Right hindlimb (tissue), 1 donor: ENCODE results near the gene TMEM158.

ENCODE experiments used
- DNase-seq: peaks from one replicate; pipeline ENCODE4 v3.0.0-alpha.2; 2018

TMEM158 gene

DNA sequence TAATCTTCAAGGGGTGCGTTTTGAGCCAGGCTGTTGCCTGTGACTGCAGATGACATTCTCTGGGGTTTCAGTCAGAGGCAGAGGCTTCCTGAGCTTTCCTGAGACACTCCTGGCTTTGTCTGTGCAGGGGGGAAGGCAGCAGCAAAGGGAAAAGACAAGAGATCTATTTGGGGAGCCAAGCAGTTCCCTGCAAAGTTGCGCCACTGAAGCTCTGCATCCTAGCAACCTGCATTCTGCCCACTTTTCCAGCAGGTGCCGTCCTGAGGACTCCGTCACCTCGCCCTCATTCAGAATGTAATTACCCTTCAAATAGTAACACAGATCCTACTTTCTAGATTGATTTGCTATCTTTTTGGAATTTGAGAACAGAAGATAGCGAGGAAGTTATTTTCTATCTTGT lies 1.9 kb upstream of the TMEM158 start:
- DNase-seq: no peak

DNA sequence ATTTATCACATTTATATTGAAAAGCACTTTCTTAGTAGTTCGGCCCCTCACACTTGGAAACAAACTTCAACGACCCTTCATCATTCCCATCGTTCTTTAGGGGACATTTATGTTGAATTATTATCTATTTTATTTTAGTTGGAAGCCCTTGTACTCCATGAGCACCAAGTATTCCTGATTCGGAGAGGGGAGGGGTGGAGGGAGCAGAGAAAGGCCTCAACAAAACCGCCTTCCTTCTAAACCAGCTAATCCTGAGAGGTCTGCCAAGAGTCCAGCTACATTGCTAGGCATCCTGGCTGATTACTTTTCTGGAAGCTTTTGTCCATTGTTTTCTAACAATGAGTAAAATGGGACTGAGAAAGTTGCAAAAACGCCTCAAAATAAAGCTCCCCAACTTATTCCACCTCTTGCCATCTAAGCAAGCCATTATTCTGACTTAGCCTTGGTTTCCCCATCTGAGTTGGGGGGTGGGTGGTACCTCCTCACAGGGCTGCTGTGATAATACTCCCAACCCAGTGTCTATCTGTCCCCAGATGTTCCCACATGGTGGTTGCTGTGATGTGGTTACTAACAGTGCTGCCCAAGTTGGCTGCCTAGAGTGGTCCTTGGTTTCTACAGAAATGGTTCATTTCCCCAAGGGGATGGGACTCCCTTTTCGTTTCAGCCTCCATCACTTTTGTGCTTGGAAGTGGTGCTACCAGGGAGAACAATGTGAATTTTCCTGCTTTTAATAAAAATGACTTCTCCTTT lies 1.2 kb upstream of the TMEM158 start:
- no peak for DNase-seq

DNA sequence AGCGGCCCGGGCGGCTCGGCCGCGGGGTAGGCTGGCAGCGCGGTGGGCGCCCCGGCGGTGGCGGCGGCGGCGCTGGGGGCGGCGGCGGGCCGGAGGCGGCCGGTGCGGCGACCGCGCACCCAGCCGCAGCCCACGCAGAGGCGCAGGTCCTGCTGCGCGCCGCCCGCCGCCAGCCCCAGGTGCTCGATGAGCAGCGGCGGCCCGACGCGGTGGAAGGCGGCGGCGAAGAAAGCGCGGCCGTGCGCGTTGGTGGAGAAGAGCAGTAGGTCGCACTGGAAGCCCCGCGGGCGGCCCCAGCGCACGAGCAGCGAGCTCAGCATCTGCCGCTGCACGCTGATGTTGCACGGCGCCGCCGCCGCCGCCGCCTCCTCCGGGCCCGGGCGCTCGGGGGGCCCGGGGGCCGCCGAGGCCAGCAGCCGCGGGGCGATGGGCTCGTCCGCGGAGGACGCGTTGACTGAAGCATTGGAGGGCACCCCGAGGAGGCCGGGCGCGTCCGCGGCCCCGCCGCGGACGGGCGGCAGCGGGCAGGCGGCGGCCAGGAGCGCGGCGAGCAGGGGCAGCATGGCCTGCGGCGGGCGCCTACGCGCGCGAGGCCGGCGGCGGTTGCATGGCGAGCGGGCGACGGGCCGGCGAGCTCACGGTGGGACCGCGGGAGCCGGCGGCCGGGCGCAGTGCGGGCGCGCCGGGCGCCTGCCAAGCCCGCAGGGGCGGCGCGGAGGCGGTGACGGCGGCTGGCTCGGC lies 452 bp downstream of the TMEM158 start:
- DNase-seq: peak; percentile 46

DNA sequence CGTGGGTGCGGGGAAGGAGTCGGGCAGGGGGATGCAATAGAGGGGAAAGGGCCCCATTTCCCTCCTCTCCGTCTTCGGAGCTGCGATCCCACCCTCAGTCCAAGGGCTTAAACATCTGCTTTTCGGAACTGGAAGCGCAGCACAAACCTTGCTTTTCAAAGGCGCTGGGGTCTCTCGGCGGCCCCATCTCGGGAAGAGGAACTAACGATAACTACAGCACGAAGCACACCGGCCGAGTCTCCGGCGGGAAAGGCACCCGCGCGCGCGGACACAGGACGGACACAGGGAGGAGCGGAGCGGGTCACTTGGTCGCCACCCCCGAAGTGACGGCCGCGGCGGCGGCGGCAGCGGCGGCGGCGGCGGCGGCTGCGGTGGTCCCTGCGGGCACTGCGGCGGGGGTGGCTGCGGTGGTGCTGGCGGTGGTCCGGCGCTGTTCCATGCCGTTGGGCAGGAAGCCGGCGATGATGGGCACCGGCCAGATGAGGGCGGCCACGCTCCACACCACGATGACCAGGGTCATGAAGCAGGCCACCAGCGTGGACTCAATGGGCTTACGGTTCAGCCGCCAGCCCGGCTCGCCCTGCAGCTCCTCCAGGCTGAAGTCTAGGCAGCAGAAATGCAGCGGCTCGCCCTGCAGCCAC lies 1.1 kb downstream of the TMEM158 start:
- DNase-seq: peak; percentile 79

GRCh38 chr3:45223889-45224727 lies 2.0 kb downstream of the TMEM158 start:
- no peak for DNase-seq

DNA sequence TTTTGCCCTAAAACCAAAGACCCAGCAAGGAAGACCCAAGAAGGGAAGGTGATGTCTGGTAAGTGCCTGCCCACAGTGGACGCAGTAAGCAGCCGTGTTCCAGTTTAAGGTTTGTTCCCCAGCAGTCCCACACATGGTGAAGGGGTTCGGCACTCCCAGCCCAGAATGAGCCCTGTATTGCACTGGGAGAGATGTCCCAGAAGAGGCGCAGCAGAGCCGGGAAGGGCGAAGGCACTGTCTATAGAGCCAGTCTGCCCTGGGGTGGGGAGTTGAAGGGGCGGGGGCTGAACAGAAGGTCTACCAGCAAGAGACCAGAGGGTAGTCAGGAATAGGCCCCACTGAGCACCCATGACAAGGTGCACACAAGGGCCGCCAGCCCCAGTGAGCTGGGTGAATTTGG lies 6.4 kb downstream of the TMEM158 start:
- no peak for DNase-seq

DNA sequence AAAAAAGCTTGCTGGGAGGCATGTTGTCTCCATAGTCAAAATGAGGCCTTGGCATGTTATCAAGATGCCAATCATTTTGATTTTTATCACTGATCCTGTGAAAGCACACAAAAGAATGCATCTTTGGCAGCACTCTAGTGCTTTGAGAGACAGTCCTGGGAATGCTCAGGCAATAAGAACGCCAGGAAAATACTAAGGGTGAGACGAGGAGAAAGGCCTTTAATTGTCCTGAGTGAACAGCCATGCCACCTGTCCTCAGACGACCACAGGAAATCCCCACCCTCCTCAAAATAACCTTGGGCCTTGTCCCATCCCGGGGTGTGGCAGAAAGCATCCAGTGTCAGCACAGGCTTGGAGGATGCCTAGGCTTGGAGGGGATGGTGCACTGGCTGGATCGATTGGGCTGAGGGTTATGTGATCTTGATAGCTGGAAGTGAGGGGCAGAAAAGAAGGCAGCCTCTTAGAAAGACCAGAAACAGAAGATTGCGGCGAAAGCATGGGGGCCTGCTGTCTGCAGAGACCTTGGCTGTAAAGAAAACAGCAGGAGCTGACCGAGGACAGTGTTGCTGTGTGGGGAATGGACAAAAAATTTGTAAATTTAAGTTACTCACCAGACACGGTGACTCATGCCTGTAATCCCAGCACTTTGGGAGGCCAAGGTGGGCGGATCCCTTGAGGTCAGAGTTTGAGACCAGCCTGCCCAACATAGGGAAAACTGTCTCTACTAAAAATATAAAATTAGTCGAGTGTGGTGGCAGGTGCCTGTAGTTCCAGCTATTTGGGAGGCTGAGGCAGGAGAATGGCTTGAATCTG lies 7.3 kb downstream of the TMEM158 start:
- no peak for DNase-seq

DNA sequence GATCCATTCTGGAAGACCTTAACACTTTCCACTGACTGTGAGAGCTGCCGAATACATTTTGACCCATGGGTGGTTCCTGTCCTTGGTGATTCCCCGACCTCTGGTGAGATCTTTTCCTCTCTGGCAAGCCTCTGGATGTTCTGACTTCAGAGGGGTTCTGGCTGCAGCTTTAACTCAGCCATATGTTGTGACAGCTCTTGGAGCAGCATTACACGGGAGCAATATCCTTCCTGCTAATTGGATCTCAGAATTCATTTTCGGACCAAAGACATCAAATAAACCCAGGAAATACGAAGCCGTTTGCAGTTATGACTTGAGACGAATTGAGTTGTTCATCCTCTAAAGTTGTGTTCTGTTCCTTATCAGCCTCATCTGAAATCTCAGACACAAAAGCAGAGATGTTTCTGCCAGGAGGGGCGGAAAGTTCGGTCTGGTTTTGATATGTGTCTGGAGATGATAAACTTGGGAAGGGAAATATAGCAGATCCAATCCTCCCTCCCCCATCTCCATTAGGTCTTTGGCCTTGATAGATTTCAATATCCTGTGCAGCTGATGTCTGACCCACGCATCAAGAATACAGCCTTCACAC lies 10.0 kb downstream of the TMEM158 start:
- DNase-seq: no peak

- no peak for DNase-seq
These were observed 10.6 kb downstream of the TMEM158 start for GRCh38 chr3:45215466-45215865.

DNA sequence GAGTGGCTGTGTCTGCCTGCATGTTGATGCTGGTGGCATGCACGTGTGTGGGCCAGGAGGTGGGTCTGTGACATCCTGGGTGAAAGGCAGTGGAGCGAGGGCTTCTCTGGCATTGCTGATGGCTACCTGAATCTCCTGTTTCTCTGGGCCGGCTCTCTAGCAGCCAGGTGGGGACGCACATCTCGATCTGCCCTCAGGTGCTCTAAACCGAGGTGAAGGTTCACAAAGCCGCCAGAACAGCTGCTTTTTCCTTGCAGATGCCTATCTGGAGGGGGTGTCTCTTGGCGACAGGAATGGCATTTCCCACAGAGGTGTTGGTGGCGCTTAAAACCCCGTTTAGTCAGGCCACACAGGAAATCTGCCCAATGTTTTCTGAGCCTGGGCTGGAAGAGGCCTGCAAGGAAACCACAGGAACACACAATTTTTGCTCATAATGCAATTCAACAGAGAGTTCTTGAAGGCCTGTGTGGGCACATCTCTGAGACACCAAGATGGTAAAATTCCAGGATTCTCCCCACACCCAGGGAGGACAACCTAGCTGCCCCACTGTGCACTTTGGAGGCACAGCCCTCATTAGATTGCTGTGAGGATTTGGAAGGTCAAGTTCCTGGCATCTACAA lies 11.9 kb downstream of the TMEM158 start:
- no peak for DNase-seq

DNA sequence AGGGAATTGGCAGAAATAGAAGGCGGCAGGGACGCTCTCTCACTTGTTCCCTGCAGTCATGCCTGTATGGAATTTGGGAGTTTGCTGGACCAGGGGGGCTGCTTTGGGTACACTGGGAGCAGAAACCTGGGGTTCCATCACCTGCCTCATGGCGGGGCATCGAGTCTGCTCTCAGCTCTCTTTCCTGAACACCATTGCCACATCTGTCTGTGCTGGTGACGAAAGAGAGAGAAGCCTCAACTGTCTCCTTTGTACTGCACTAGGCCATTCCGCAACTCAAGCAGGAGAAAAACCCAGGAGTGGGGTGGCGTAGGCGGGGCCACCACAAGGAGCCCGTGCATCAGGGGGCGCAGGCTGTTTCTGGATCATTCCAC lies 14.0 kb downstream of the TMEM158 start:
- DNase-seq: no peak

DNA sequence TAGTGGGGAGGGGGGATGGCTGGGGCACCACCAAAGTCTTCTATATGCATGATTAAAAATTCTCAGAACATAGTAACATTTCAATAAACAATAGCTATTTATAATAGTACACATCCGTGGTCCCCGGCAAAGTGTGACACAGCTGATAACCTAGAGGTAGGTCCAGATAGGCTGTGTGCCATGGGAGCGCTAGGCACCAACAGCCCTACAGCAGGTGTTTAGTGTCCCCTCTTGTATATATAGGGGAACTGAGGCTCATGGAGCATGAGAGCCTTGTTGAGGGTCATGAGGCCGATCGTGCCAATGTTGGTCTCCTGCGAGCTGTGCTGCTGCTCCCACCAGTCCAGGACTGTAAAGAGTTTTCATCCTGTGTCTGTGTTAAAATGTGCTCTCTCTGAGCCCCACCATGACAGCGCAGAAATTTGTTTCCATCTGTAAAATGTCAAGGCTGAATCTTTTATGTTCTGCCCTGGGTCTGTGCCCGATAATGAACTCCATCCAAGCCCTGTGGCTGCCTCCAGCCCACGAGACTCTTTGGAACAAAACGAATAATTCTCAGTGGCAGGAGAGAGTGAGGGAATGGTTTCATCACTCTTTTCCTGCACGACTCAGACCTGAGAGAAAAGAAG lies 14.5 kb downstream of the TMEM158 start:
- peak; percentile 37 for DNase-seq

- DNase-seq: peak; percentile 77
These were observed 15.6 kb downstream of the TMEM158 start for GRCh38 chr3:45210308-45211041.

DNA sequence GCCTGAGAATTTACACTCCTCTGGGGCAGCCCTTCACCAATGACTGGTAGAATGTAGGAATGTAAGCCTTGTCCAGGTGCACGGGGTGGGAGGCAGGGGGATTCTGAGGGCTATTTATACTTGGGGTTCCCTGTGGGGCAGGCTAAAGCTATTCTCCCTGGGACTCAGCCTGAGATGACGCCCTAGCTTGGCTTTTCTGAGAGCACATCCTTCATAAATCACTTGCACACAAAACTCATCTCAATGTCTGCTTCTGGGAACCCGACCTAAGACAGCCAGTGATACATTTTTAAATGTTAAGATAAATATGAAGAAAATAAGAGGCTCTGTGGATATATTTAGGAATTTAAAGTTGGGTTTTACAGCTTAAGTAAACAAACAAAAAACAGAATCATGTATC lies 16.6 kb downstream of the TMEM158 start:
- DNase-seq: no peak

- DNase-seq: no peak
These were observed 17.5 kb downstream of the TMEM158 start for GRCh38 chr3:45208586-45208985.

GRCh38 chr3:45207446-45207845 lies 18.6 kb downstream of the TMEM158 start:
- no peak for DNase-seq

- DNase-seq: no peak
These were observed 21.0 kb downstream of the TMEM158 start for GRCh38 chr3:45205126-45205525.

GRCh38 chr3:45204136-45204535 lies 22.0 kb downstream of the TMEM158 start:
- DNase-seq: no peak

DNA sequence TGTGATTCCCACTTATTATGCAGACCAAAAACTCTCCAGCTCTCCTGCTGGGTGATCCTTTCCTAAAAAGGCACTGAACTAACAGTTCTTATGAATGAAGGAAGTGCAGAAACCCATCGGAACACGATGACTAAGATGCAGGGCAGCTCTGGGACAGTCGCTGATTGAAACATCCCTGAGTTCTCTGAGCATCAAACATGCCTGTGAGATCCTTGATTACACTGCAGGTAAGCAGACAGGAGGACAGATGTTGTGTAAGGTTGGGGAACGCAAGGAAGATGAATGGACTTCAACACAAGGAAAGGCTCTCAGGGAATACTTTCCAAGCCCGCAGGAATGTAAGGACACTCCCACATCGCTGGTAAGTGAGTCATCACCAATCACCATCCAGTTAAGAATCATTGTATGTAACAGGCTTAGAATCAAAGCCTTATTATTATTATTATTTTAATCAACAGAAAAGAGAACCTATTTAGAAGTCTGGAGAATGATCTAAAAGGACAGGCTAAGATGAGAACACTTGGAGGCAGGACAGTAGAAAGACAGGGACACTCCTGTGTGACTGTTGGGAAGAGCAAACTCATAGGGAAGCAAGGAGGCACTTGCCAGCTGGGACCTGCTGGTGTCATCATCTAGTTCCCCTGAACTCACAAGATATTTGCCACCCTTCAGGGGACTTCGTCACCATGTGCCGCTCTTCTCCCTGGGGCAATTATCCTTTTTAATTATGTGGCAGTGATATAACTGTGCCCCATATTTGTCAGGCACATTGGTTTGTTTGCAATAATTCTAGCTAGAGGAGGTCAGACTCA lies 26.0 kb downstream of the TMEM158 start:
- no peak for DNase-seq
